NCI-H2029 (cell line): Measurements from ENCODE around the gene AP2A2.

ENCODE experiments used
- DNase-seq: peaks from one replicate; lab custom pipeline; 2025; lab: John Stamatoyannopoulos, UW

The AP2A2 gene

GRCh38 chr11:924406-925157 is 1.1 kb upstream of the AP2A2 start:
- no peak for DNase-seq

- DNase-seq: no peak
These were observed 543 bp upstream of the AP2A2 start for GRCh38 chr11:925158-925495.

- no peak for DNase-seq
These were observed 759 bp downstream of the AP2A2 start for GRCh38 chr11:926341-926916.

GRCh38 chr11:927871-928270 is 2.2 kb downstream of the AP2A2 start:
- no peak for DNase-seq

GRCh38 chr11:928786-929185 is 3.1 kb downstream of the AP2A2 start:
- DNase-seq: no peak

GRCh38 chr11:929405-929804 is 3.7 kb downstream of the AP2A2 start:
- DNase-seq: no peak

GRCh38 chr11:931385-931784 is 5.7 kb downstream of the AP2A2 start:
- DNase-seq: no peak

- no peak for DNase-seq
These were observed 6.8 kb downstream of the AP2A2 start for GRCh38 chr11:932435-932834.

GRCh38 chr11:933142-933851 is 7.6 kb downstream of the AP2A2 start:
- DNase-seq: no peak

- no peak for DNase-seq
These were observed 8.3 kb downstream of the AP2A2 start for GRCh38 chr11:933936-934335.

GRCh38 chr11:934527-934926 is 8.9 kb downstream of the AP2A2 start:
- no peak for DNase-seq

- DNase-seq: no peak
These were observed 10.5 kb downstream of the AP2A2 start for GRCh38 chr11:936199-936598.

GRCh38 chr11:937841-938261 is 12.2 kb downstream of the AP2A2 start:
- no peak for DNase-seq

- DNase-seq: no peak
These were observed 14.9 kb downstream of the AP2A2 start for GRCh38 chr11:940496-941135.

GRCh38 chr11:942823-943222 is 17.2 kb downstream of the AP2A2 start:
- DNase-seq: no peak

- DNase-seq: no peak
These were observed 19.2 kb downstream of the AP2A2 start for GRCh38 chr11:944711-945470.

GRCh38 chr11:945986-946385 is 20.3 kb downstream of the AP2A2 start:
- DNase-seq: no peak

- no peak for DNase-seq
These were observed 22.1 kb downstream of the AP2A2 start for GRCh38 chr11:947744-948143.

GRCh38 chr11:951507-951906 is 25.8 kb downstream of the AP2A2 start:
- DNase-seq: no peak

- DNase-seq: no peak
These were observed 27.0 kb downstream of the AP2A2 start for GRCh38 chr11:952406-953385.

GRCh38 chr11:953512-953911 is 27.8 kb downstream of the AP2A2 start:
- DNase-seq: no peak
